Stimulated activated CD8-positive, alpha-beta memory T cell treated with anti-CD3 and anti-CD28 coated beads, Interleukin-4, amount 100 ng/mL, for 4 hours (primary cell): Measurements from ENCODE around the gene ABHD12.

Experiments
- DNase-seq, 2 donors: peaks; one replicate each; pipeline ENCODE4 v3.0.0-alpha.2; 2020; ENCODE audit warnings: low read depth in 2 of 2, low spot score in 1 of 2

The ABHD12 gene

DNA sequence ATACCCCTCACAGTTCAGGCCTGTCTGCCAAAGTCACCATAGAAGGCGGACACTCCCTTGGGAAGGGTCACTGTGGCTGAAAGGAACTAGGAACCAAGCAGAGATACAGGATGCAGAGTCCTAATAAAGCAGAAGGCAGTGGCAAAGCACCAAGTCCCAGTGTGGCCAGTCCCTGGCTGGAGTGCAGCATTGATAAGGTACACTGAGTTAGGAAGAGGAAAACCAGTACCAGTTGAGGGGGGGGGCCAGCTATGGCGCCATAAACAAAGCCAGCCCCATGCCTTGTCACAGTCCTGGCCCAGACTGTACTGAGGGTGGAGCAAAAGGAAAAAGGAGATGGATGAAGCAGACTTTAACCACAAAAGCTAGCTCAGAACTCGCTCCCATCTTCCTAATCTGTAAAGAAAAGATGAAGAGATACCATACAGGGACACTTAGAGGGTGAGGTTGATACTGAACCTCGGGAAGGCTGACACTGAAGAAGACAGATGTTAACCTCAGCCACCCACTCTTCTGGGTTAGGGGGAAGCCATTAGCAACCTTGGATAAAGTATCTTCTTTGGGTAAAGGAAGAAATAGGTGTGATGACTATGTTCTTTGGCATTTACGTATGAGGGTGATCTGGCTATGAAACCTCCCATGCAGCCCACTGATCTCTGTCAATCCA, 7.8 kb downstream of the ABHD12 start:
- no peak for DNase-seq

GRCh38 chr20:25380945-25381614, 9.6 kb downstream of the ABHD12 start:
- DNase-seq, result no peak

DNA sequence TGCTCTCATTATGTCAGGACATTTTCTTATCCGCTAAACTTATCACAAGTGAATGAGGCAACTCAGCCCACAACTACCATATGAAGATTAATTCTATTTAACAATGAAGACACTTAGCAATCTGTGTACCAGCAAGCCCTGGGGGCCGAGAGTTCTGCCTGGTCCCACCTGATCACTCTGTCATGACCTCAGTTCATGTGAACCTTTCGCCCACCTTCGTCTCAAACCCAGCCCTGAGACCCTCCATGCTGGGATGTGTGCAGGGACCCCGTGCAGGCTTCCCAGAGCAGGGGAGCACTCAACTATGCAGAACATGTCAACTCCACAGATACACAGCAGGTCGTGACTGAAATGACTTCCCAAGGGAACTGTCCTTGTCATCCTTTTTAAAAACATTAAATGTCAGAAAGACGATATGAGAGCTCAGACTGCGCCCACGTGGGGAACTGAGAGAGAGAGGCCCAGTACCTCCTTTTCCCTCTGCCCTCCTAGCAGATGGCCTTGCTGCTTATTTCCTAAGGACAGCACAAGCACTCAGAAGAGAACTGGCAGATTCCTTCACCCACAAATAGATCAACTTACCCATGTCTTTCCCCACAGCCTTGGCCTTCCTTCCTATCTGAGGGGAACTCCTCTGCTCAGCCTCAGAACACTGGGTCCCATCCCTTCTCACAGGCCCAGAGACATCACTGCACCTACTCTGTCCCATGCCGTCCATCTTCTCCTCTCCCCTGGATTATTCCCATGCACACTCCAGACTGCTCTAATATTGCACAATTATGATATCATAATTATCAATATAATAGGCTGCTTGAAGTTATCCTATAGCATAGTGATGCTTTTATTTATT, 11.5 kb downstream of the ABHD12 start:
- DNase-seq, result no peak

- no peak for DNase-seq
Measured at GRCh38 chr20:25378189-25378883, 12.3 kb downstream of the ABHD12 start.

DNA sequence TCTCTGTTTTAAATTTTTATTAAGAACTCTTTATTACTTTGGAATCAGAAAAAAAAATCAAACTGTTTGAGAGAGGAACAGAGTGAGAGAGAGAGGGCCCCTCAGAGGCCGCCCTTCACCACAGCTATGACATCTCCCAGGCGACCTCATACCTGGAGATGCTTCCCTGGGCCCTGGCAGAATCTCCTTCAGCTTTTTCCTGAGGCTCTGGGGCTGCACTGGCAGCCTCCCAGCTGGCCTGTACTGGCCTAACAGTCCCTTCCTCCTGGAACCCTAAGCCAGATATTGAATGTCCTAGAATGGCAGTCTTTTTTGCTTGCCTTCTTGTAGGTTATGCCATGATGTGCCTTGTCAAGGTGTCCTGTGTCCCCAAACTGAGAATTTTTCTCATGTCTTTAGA, 13.7 kb downstream of the ABHD12 start:
- DNase-seq, result no peak

- DNase-seq, result no peak
Measured at GRCh38 chr20:25376236-25376635, 14.4 kb downstream of the ABHD12 start.

DNA sequence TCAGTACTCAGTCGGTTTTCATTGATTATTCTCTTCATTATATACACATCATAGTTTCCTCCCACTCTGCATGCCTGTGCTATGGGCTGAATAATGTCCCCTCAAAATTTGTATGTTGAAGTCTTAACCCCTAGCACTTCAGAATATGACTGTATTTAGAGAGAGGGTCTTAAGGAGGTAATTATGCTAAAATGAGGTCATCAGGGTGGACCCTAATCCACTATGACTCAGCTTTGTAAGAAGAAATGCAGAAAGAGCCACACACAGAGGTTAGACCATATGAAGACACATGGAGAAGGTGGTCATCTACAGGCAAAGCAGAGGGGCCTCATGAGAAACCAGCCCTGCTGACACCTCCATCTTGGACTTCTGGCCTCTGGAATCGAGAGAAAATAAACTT, 15.8 kb downstream of the ABHD12 start:
- no peak for DNase-seq

DNA sequence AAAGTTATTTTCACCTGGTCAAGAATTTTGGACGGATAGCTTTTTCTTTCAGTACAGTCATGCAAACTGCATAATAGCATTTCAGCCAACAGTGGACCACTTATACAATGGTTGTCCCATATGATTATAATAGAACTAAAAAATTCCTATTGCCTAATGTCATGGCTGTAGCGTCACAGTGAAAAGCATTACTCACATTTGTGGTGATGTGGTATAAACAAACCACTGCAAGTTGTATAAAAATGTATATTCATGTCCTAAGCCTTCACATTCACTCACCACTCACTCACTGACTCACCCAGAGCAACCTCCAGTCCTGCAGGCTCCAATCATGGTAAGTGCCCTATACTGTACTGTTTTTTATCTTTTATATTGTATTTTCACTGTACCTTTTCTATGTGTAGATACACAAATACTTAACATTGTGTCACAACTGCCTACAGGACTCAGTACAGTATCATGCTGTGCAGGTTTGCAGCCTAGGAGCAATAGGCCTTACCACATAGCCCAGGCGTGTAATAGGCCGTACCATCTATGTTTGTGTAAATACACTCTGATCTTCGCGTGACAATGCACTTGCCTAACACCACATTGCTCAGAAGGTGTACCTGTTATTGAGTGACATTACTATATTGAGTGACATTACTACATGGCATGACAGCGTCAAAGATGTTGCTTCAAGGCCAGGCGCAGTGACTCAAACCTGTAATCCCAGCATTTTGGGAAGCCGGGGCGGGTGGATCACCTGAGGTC, 17.9 kb downstream of the ABHD12 start:
- DNase-seq, result no peak

GRCh38 chr20:25369971-25370370, 20.7 kb downstream of the ABHD12 start:
- no peak for DNase-seq

- DNase-seq, result no peak
Measured at GRCh38 chr20:25369529-25369928, 21.1 kb downstream of the ABHD12 start.

DNA sequence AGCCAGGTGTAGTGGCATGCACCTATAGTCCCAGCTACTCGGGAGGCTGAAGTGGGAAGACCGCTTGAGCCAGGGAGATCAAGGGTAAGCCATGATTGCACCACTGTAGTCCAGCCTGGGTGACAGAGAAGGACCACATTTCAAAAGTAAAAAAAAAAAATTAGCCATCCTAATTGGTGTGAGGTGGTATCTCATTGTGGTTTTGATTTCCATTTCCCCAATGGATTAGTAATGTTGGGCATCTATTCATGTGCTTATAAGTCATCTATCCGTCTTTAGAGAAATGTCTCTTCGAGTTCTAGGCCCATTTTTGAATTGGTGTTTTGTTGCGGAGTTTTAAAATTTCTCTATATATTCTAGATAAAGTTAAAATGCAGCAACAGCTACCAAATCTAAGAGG, 21.7 kb downstream of the ABHD12 start:
- DNase-seq, result no peak

- no peak for DNase-seq
Measured at GRCh38 chr20:25368526-25368925, 22.1 kb downstream of the ABHD12 start.

DNA sequence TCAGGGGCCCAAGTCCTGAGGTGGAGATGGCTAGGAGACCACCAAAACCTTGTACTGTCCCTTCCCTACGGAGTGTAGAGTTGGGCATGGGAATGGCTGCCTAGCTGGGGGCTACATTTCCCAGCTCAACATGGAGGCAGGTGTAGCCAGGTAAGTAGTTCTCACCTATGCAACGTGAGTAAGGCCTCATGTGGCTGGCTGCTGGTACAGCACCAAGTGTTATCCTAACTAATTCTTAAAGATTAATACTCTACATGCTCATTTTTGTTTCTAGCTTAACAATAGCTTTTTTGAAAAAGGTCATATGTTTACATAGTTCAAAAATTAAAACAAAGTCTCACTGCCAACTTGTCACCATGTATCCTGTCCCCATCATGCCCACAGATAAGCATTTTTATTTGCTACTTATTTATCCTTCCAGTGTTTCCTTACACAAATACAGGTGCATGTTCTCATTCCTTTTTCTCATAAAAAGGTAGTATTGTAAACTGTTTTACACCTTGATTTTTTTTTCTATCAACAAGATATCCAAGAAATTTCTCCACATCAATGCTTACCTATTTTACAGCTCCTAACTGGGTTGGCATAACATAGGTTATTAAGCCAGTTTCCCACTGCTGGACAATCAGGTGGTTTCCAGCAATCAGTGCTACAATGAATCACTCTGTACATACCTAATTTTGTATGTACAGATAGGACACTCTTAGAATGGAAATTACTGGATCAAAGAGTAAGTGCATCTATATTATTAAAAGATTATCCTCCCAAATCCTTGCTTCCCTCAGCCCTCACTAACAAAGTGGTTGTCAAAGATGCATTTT, 25.5 kb downstream of the ABHD12 start:
- no peak for DNase-seq

GRCh38 chr20:25364180-25364788, 26.4 kb downstream of the ABHD12 start:
- no peak for DNase-seq

GRCh38 chr20:25361287-25361683, 29.4 kb downstream of the ABHD12 start:
- no peak for DNase-seq

DNA sequence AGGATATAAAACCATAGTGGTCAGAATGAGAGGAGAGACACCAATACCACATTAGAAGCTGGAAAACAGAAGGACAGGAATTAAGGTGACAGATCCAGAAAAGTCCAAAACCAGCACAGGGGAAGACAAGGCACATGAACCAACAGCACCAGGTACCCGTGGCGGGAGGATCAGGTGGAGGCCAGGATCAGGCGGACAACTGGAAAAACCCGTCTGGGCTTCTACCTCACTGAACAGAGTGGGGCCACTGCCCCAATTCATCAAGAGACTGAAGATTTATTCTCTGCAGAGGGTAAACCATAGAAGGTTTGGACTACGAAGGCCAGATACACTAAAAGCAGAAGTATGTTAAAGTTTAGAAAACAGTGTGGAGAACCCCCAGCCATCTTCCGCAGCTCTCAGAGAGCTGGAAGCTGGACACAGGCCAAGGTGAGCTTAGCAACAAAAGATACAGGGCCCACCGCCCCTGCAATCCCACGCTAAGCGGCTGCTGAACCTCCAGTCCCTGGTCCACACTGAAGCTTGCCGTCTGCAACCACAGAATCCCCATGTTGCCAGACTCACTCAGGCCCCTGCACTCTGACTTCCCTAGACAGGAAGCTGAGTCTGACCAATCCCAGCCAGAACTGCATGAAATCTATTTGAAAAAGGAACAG, 29.9 kb downstream of the ABHD12 start:
- DNase-seq, result no peak

DNA sequence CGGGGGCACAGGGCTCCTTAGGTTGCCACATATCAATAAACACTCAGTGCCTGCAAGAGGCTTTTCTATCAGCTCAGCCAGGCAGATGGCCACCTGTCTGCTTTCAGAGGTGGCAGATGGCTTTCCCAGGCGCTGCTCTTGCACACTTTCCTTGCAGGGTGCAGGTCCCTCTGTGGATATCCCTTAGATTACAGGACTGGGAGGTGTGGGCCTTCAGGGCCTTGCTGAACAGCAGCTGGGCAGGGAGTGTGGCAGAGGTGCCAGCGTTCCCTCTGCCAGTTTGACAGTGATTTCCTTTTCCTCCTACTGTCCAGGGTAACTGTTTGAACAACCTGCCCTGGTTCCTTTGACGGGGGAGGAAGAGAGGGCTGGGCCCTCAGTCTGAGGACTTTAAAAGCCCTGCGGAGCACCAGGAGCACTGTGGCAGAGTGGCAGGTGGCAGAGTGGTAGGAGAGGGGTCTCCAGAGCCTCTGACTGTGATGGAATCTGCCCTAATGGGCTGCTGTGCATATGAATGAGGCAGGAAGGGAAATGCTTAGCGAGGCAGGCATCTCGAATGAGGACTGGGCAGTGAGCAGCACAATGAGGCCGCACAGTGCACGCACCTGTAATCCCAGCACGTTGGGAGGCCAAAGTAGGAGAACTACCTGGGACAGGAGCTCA, 34.2 kb downstream of the ABHD12 start:
- no peak for DNase-seq

DNA sequence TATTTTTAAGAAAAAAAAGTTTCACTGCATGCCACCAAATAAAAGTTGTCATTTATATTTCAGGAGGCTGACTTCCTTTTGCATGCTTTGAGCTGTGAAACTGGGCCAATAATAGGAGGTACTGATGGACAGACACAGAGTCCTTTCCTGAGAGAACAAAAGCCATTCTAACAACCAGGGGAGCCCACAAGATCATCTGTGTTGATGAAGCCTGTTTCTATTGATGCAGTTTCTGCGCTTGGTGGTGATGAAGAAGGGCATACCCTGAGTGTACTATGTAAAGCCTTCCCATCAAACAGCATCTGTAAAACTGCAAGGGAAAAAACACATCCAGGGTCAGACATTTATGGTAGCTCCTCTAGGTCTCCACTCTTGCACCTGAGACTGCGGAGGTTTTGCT, 34.8 kb downstream of the ABHD12 start:
- no peak for DNase-seq
